ENCODE measurements around the gene TYW1B.

GRCh38 chr7:72793791-72794190 lies 34.2 kb downstream of the TYW1B start:
- no peak for TF ChIP-seq CTCF (IDR thresholded peaks at IDR 0.05)
- TF ChIP-seq EP300 (IDR thresholded peaks at IDR 0.05), result no peak
